DMS153 treated with DMSO at 0.1 percent for 48 hours (cell line): ENCODE results near the gene CACTIN.

Experiments used
- DNase-seq: peaks from one replicate; lab custom pipeline; 2025; ENCODE audit not compliant: unreplicated experiment; lab: John Stamatoyannopoulos, UW

The CACTIN gene

GRCh38 chr19:3610745-3611717 lies 15.6 kb downstream of the CACTIN start:
- DNase-seq, result no peak

DNA sequence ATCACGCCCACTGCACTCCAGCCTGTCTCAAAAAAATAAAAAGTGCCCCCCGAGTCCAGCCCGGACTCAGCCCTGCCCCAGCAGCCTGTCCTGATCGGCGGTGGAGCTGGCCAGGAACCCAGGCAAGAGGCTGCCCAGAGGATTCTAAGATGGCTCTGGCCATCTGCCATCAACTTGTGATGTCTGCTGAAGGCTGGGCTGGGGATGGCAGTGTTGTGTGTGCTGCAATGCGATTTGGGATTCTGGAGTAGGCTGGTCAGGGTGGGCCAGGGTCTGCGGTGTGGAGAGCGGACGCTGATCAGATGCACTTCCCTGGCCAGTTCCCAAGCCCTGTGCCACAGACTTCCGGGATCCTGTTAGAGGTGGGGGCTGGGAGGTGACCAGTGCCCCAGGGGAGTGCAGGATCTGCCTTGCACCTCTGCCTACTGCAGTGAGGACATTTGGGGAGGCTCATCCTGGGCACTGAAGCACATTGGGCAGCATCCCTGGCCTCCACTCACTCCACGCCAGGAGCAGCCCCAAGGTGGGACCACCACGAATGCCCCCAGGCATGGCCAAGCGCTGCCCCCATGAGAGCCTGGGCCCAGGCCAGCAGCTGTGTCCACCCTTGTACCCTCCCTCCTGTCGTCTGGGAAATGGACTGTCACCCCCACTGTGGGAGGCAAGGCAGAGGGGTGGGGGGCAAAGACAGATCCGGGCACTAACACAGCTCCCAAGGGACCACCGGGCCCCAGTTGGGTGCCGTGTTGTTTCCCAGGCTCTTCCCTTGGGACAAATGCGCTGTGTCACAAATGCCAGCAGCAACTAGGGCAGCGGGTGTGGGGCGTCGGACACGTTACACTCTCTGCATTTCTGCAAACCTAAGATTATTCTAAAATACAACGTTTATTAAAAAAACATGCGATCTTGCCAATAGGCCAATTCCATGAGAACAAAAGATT lies 16.5 kb downstream of the CACTIN start:
- no peak for DNase-seq

- DNase-seq, result no peak
These were observed 17.8 kb downstream of the CACTIN start for GRCh38 chr19:3608750-3609322.

- DNase-seq, result no peak
These were observed 18.4 kb downstream of the CACTIN start for GRCh38 chr19:3608079-3608641.

DNA sequence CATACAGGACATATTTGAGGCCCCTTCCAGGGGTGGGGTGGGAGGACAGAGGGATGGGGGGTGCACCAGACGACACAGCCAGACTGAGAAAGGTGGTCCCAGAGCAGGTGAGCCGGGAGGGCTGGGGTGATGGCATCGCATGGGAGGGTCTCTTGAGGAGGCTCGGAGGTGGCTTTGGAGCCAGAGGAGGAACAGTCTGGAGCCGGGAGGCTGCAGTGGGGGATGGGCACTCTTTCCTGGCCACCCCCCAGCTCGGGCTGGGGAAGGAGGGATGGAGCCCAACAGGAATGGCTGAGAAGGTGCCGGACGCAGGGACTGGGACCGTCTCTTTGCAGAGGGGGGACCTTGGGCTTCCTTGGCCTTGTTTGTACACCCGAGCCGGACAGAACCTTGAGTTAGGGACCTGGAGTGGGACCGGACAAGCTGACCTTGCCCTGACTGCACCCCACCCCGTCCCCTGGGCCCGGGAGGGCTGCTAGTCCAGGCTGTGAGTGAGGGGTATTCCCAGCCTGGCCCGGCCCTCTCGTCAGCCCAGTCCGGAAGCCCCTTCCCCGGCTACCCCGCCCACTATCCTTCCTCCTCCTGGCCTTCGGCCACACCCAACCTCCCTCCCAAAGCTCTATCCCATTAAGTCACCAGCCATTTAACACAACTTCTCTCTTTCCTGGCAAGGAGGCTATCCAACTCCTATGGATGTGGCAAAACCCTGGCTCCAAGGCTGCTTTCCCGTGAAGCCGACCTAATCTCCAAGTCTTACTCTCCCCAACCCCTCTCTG lies 19.1 kb downstream of the CACTIN start:
- DNase-seq, result no peak

DNA sequence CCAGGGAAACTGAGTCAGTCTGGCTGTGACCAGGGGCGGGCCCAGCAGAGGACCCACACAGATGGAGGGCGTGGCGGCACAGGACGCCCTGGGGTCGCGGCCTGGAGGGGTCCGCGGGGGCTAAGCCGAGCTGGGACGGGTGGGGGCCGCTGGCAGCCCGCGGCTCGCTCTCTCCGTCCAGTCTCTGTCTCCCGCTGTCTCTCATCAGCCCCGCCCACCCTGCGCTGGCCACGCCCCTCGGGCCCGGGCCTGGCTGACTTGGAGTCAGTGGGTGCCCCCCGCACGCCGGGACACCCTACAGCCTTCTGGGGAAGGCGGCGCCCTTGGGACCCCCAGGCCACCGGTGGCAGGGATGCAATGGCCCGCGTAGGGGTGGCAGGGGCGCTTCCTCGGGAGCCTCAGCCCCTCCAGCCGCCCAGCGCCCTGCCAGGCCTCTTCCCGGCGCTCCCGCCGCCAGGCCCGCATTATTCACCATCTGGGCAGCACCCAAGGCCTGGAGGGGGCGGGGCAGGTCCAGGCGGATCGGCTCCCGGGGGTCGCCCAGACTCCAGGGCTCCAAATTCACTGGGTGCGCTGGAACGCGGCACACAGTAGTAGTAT lies 19.8 kb downstream of the CACTIN start, which contains the start of gene TBXA2R:
TSS of gene TBXA2R (minus strand) at position 186 of the 600 bp plus-strand sequence. CDS start 6,241 bp downstream, outside the sequence.
- no peak for DNase-seq

DNA sequence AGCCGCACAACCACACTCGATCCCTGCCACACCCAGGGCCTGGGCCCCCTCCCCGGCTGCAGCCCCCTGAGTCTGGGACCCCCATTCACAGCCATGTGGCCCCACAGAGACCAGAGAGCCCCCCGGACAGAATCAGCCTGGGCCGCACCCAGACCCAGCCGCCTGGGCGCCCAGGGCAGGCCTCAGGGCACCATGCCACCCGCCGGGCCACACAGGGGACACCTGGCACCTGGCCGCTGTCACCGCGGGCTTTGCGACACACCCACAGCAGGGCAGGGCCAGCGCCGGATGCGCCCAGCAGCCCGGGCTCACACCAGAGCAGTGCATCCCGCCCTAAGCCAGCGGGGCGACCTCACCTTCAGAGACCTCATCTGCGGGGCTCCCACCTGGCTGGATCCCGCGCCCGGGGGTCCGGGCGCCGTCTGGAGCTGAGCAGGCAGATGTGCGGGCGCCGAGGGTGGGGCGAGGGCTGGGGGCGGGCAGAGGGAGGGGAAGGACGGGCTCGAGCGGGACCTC lies 20.4 kb downstream of the CACTIN start:
- peak; percentile 50 for DNase-seq

DNA sequence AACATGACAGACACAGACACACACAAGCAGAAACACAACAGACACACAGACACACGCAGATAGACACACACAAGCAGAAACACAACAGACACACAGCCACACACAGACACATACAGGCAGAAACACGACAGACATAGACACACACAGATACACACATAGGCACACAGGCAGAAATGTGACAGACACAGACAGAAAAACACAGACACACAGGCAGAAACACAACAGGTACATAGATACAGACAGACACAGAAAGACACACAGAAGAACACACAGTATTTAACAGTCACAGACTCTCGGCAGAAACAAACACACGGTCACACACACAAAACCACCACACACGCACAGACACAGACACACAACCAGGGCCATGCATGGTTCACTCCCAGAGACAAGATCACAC lies 20.8 kb downstream of the CACTIN start:
- DNase-seq, result no peak

GRCh38 chr19:3605361-3605760 lies 21.2 kb downstream of the CACTIN start:
- no peak for DNase-seq

DNA sequence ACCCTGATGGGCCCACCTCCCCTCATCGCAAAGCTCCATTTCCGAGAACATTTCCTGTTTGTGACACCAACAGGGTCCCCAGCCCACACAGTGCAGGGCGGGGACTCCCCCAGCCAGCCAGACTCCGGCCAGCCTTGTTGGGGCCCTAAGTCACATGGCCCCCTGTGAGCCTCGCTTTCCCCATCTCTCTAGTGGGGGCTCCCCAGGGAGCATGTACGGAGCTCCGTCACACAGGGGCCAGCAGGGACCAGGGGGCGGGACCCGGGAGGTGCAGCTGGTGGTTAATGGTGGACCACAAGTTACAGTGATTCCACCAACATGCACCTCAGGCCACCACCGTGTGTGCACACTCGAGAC lies 21.6 kb downstream of the CACTIN start:
- no peak for DNase-seq

DNA sequence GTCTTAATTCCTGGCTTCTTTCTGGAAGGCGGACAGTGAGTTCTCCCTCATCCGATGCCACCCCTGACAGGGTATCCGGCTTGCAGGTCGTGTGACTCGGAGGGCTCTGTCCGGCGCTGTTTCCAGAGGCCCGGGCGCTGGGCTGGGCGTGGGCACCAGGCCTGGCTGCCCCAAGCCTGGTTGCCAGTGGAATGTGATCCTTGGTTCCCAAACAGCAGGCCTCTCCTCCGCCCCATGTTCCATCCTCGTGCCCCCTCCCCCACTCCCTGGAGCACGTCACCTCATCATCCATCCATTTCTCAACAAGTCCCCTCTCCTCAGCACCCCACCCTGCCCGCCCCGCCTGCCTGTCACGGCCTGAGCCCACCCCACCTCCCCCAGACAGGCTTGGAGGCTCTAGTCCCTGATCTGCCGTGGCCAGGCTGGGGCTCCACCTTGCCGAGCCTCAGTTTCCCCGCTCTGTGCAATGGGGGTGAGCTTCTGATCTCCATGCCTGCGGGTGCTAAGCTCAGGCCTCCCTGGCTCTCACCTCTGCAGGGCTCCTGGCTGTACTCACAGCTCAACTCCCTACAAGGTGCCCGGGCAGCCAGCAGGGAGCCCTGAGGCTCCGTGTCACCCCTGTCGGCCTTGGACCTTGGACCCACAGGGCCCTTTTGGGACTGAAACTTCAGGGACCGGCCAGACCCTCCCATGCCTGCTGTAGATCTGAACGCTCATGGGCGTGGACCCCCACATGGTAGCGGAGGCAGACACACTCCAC lies 22.2 kb downstream of the CACTIN start:
- no peak for DNase-seq

GRCh38 chr19:3603121-3603811 lies 23.3 kb downstream of the CACTIN start:
- DNase-seq, result no peak

GRCh38 chr19:3601021-3601420 lies 25.6 kb downstream of the CACTIN start:
- DNase-seq, result no peak

- DNase-seq, result no peak
These were observed 26.8 kb downstream of the CACTIN start for GRCh38 chr19:3599776-3600187.

GRCh38 chr19:3595521-3596061 lies 31.0 kb downstream of the CACTIN start:
- no peak for DNase-seq

DNA sequence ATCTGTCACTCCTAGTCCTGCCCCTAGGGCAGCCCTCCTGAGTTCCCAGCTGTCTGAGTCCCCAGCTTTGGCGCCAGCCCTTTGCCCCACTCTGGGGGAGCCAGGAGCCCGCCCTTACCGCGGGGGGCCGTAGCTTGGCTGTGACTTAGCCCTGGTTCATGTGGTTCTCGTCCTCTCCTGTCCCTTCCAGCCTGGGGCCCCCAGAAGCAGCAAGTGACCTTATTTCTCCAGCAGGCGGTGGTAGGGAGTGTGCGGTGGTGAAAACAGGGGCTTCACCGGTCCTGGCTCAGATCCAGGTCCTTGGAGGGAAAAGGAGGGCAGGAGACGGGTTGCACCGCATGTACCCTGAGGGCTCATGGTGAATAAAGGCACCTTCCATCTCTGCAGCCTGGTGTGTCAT lies 33.4 kb downstream of the CACTIN start:
- no peak for DNase-seq

GRCh38 chr19:3591876-3592613 lies 34.5 kb downstream of the CACTIN start:
- DNase-seq, result no peak
